HG03039 (cell line): ENCODE results near the gene ICAM5.
"Not testable (repeated sequence)": the region's sequence is repeated elsewhere in the genome, so short reads cannot be mapped to it uniquely, and the experiment has no call there.

Experiments
- ATAC-seq: cut with Tn5 transposase; IDR thresholded peaks from one replicate; pipeline ENCODE4 v1.9.1; 2021; ENCODE audit warnings: mild to moderate bottlenecking, moderate library complexity; ENCODE audit not compliant: unreplicated experiment

The ICAM5 gene, protein sequence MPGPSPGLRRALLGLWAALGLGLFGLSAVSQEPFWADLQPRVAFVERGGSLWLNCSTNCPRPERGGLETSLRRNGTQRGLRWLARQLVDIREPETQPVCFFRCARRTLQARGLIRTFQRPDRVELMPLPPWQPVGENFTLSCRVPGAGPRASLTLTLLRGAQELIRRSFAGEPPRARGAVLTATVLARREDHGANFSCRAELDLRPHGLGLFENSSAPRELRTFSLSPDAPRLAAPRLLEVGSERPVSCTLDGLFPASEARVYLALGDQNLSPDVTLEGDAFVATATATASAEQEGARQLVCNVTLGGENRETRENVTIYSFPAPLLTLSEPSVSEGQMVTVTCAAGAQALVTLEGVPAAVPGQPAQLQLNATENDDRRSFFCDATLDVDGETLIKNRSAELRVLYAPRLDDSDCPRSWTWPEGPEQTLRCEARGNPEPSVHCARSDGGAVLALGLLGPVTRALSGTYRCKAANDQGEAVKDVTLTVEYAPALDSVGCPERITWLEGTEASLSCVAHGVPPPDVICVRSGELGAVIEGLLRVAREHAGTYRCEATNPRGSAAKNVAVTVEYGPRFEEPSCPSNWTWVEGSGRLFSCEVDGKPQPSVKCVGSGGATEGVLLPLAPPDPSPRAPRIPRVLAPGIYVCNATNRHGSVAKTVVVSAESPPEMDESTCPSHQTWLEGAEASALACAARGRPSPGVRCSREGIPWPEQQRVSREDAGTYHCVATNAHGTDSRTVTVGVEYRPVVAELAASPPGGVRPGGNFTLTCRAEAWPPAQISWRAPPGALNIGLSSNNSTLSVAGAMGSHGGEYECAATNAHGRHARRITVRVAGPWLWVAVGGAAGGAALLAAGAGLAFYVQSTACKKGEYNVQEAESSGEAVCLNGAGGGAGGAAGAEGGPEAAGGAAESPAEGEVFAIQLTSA

DNA sequence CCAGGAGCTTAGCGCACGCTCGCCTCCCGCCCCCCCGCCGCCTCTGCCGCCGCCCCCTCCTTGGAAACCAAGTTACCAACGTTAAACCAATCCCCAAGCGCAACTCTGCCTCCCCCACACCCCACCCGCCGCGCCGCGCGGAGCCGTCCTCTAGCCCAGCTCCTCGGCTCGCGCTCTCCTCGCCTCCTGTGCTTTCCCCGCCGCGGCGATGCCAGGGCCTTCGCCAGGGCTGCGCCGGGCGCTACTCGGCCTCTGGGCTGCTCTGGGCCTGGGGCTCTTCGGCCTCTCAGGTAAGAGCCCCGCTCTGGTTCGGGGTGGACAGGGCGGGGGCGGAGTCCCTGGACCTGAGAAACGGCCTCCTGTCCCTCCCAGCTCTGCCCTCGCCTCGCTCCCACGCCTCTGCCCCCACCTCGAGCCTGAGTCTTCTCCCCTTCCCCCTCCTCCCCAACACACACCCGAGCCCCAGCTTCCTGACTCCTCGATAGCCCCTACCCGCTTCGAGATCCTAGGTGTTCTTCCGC lies at the start of gene ICAM5:
Gene ICAM5, plus strand, starts transcription at position 117 of the 521 bp plus-strand sequence. Its CDS starts 92 bp downstream, at position 209.
- ATAC-seq, result no peak

DNA sequence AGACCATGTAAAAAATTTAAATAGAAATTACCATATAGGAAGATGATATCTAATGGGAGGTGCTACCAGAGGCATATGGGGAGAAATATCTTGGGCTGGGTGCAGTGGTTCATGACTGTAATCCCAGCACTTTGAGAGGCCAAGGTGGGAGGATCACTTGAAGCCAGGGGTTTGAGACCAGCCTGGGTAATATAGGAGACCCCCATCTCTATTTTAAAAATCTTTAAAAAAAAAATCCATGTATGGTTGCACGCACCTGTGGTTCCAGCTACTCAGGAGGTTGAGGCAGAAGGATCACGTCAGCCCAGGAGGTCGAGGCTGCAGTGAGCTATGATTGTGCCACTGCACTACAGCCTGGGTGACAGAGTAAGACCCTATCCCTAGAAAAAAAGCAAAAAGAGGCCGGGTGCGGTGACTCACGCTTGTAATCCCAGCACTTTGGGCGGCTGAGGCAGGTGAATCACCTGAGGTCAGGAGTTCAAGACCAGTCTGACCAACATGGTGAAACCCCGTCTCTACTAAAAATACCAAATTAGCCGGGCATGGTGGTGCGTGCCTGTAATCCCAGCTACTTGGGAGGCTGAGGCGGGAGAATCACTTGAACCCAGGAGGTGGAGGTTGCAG lies 47.8 kb upstream of the ICAM5 start:
- not testable (repeated sequence) for ATAC-seq

DNA sequence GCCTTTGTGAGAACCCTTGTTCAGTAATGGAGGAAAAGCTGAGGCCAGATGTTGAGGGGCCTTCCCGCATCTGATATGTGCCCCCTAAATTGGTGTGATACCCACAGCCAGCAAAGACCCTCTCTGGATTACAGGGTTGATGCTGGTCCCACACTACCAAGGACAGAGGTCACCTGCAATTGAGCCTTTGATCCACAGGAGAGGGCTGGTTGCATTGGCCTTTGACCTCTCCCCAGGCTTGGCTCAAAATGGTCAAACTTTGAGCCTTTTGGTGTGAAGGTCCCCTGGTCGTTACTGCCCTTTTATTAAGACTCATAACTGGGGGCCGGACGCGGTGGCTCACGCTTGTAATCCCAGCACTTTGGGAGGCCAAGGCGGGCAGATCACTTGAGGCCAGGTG lies 46.1 kb upstream of the ICAM5 start:
- ATAC-seq, result no peak

DNA sequence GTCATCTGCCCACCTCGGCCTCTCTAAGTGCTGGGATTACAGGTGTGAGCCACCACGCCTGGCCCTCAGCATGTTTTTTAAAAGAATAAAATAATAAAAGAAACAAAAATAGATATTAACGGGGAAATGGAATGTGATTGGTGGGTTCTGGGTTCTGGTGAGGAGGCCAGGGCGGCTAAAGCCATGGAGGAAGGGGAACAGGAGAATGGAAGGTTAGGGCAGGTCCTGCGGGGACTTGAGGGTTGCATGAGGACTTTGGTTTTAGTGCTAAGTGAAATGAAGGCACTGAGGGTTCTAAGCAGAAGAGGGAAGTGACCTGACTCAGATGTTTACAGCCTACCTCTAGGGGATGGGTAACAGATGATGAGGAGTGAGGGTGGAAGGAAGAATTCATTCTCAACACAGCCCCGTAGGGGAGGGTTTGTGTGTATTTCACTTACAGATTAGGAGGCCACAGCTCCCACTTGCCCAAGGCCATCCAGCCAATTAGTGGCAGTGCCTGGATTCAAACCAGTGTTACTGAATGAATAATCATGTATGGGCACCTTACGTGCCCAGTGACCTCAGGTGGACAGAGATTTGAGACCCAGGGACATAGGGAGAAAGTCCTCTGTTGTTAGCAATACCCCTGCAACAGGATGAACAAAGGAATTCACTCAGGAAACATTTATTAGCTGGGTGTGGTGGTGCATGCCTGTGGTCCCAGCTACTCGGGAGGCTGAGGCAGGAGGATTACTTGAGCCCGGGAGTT lies 44.4 kb upstream of the ICAM5 start:
- no peak for ATAC-seq

DNA sequence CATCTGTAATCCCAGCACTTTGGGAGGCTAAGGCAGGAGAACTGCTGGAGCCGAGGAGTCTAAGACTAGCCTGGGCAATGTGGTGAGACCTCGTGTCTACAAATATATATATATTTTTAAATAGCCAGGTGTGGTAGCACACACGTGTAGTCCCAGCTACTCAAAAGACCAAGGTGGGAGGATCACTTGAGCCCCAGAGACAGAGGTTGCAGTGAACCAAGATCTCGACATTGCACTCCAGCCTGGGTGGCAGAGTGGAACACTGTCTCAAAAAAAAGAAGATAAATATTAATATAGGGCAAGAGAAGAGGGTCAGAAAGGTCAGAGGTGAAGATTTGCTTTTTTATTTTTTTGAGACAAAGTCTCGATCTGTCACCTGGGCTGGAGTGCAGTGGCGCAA lies 43.2 kb upstream of the ICAM5 start:
- no peak for ATAC-seq

DNA sequence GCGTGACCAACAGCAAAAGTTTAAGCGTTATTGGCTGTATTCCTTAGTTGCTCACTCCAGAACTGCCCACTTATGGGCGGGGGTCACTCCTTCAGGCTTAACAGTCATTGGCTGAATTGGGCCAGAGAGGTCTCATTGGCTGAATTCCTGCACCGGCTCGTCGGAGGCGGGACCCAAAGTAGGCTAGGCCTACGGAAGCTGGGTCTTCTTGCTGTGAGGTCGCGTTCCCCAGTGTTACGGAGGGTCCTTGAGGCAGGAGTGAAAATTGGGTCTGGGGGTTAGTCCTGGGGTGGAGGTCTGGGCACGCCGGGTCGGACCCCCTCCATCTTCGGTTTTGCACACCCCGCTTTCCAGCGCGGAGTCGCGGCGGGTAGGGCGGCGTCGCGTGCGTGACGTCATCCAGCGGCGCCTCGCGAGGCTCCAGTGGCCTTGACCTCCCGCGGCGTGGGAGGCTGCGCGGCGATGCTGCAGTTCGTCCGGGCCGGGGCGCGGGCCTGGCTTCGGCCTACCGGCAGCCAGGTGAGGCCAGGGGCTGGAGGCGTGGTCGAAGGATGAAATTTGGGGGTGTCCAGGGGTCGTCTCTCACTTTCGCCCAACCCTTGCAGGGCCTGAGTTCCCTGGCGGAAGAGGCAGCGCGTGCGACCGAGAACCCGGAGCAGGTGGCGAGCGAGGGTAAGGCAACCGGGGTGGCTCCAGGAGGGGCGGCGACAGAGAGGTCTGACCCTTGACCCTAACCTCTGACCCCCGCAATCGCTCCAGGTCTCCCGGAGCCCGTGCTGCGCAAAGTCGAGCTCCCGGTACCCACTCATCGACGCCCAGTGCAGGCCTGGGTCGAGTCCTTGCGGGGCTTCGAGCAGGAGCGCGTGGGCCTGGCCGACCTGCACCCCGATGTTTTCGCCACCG lies 37.7 kb upstream of the ICAM5 start, which contains the start of gene MRPL4:
Gene MRPL4, plus strand, starts transcription at position 423 of the 903 bp plus-strand sequence. Its CDS starts 40 bp downstream, at position 463.
- peak; percentile 83 for ATAC-seq

DNA sequence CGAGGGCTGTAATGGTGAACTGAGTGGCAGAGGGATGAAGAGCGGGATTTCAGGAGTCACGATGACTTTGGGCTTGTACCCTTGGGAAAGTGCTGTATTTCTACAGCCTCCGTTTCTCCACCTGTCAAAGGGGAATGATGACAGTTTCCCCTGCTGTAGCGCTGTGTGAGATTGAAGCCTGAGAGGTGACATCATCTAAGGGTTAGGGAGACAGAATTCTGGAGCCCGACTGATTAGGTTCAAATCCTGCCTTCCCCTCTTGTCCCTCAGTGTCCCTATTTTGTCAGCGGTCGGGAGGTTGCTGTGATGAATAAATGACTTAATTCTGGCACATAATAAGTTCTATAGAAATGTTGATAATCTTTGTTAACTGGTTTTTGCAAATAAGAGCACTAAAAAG lies 37.0 kb upstream of the ICAM5 start:
- no peak for ATAC-seq

DNA sequence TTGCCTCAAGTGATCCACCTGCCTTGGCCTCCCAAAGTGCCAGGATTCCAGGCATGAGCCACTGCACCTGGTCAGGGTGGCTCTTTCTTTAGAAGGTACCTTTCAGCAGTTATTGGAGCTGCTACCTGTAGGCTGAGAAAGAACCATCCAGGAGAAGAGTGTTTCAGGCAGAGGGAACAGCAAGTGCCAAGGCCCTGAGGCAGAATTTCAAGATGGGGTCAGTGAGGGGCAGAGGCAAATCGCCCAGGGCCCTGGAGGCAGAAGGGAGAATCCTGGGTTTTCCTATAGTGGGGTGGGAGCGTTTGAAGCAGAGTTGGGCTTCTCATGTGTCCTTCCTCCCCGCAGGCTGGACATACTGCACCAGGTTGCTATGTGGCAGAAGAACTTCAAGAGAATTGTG lies 35.5 kb upstream of the ICAM5 start:
- no peak for ATAC-seq

DNA sequence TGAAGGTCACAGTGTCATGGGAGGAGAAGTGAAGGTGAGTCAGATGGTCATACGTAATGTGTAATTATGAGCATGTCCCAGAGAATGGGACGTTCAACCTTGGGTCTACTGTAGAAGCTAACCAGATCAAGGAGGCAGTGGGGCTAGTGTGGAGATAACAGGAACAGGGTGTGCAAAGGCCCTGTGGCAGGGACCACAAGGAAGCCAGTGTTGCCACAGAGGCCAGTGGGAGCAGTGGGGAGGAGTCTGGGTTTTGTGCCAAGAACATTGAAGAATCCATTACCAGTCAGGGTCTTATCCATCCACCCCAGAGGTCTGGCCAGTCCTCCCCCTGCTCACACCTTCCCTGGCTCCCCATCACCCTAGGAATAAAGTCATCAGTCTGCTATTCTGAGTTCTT lies 34.4 kb upstream of the ICAM5 start:
- no peak for ATAC-seq

DNA sequence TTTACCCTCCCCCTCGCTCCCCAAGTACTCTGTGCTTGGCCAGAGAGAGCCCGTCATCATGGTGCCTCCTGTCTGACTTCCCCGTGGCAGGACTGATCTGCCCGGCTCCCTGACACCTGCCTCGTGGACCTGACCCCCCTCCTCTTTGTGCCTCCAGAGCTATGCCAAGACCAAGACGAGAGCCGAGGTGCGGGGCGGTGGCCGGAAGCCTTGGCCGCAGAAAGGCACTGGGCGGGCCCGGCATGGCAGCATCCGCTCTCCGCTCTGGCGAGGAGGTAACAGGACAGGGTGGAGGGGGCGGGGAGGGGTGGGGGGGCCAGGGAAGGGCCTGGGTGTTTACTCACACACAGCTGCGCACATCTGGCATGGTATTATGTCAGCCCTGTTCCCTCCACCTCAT lies 33.2 kb upstream of the ICAM5 start:
- ATAC-seq, result no peak

DNA sequence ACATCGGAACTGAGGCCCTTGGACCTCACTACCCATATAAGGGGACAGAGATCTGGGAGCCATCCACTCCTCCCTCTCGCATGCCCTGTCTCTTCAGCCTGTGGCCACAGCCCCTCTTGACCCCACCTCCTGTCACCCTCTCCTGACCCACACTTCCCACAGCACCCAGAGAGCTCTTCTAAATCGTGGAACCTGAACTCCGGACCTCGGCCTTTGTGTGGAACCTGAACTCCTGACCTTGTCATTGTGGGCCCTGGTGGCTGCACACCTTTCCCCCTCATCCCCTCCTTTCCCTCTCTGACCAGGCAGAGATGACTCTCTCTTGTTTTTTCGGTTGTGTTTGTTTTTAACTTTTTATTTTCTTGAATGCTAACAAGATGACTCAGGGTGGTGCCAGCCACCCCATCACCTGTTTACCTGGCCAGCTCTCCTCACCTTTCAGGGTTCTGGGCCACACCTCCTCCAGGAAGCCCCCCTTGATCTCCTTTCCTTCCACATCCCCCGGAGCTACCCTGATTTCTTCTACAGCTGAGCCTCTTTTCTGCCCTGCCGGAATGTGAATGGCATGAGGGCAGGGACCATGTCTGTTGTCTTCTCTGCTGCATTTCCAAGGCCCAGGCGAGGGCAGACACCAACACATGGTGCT lies 32.7 kb upstream of the ICAM5 start:
- ATAC-seq, result no peak

DNA sequence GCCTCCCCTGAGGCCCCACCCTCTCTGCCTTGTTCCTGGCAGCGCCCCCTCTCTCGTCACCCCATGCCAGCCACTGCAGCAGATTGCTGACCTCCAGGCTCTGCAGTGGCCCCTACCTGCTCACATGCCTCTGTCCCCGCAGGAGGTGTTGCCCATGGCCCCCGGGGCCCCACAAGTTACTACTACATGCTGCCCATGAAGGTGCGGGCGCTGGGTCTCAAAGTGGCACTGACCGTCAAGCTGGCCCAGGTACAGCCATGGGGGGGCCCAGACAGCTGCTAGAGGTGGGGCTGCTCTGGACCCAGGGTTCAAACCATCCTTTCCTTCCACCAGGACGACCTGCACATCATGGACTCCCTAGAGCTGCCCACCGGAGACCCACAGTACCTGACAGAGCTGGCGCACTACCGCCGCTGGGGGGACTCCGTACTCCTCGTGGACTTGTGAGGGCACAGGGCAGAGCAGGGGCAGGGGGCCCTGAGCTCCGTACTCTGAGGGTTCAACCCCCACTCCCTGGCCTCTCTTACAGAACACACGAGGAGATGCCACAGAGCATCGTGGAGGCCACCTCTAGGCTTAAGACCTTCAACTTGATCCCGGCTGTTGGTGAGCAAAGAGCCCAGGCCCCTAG lies 31.6 kb upstream of the ICAM5 start:
- no peak for ATAC-seq

DNA sequence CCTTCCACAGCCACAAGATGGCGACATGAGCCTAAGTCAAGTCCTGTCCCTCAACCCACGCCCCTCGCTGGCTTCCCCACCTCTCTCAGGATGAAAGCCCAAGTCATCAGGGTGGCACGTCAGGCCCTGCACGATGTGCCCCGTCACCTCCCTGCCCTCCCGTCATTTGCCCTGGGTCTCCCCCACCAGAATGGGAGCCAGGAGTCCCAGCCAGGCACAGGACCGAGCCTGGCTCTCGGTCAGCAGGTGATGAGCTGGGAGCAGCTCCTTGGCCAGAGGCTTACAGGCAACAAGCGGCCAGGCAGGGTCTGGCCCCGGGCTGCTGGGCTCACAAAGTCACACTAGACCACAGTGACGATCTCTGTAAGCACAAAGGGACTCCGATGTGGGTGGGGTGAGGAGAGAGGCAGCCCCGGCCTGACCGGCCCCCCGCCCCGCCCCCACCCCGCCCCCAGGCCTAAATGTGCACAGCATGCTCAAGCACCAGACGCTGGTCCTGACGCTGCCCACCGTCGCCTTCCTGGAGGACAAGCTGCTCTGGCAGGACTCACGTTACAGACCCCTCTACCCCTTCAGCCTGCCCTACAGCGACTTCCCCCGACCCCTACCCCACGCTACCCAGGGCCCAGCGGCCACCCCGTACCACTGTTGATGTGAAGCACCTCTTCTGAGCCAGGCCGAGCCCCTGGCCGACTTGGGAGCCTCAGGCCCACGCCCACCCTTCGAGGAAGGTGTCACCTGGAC lies 30.4 kb upstream of the ICAM5 start:
- no peak for ATAC-seq

DNA sequence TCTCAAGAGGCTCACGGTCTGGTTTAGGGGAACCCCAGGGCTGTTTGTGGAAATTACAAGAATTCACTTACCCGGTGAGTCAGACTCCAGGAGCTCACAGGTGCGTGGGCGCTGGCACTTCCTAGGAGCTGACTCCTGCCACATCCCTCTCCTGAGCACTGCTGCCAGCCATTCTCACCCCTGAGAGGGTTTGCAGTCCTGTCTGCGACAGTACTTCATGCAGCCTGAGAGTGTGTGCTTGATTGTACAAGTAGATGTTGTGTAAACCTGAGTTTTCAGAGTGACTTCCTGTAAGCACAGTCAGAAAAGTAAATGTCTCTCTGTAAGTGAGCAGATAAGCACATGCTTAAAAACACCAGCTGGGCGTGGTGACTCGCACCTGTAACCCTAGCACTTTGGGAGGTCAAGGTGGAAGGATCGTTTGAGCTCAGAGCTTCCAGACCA lies 29.6 kb upstream of the ICAM5 start:
- ATAC-seq, result no peak

DNA sequence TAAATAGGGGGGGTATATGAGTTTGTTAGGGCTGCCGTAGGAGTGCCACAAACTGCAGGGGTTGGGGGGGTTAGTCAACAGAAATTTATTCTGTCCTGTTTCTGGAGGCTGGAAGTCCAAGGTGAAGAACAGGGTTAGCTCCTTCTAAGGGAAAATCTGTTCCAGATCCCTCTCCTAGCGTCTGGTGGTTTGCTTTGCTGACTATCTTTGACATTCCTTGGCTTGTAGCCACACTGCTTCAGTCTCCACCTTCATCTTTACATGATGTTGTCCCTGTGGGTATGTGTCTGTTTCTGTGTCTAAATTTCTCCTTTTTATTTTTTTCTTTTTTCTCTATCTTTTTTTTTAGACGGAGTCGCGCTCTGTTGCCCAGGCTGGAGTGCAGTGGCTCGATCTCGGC lies 27.0 kb upstream of the ICAM5 start:
- ATAC-seq, result no peak

DNA sequence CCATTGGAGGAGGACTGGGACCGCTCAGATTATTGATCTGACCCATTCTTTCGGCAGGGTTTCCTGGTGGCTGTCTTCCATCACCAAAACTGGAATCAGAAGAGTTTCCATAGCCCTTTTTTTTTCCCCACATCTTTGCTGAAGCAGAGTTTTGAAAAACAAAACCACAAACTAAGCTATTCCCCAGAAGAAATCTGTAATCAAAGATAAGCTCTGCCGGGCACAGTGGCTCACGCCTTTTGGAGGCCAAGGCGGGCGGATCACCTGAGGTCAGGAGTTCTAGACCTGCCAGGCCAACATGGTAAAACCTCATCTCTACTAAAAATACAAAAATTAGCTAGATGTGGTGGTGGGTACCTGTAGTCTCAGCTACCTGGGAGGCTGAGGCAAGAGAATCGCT lies 23.0 kb upstream of the ICAM5 start:
- no peak for ATAC-seq

DNA sequence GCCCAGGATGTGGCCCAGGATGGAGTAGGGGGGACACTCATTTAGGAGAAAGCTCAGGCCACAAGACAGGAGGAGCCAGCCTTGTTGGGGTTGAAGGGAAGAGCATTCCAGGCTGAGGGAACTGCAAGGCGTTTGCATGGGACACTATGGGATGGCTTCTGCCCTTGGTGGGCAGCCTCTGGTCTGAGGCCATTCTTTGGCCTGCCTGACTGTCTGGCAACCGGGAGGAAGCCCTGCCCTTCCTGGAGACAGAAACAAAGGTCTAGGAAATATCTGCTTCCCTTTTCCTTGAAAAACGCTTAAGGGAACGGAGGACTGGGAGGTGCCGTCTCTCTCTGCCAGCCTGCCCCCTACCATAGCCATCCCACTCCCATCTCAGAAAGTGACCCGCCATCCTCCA lies 21.7 kb upstream of the ICAM5 start:
- no peak for ATAC-seq
